Measurements from ENCODE around the gene RBM4. TPM values are rescaled to one million over a fixed set of nuclear protein-coding genes. Genes with fewer than 3 reads are reported as not detected.

RBM4 gene
- total RNA-seq, 1 donor from 2014 or later: 98.9 TPM

DNA sequence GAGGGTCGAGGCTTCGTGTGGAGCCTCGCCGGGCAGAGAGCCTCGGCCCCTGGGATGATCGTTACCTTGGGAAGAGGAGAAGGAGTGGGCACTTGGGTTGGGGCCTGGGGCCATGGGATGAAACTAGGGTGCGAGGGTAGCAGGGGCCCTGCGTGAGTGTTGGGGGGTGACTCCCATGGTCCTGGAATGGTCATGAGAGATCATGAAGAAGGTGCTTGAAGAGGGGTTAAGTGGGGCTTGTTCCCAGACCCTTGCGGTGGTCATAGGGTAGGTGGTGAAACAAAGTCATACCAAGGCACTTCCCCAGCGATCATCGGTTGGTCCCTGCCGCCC is 45.2 kb upstream of the RBM4 start:
- TF ChIP-seq, protein P1, sequence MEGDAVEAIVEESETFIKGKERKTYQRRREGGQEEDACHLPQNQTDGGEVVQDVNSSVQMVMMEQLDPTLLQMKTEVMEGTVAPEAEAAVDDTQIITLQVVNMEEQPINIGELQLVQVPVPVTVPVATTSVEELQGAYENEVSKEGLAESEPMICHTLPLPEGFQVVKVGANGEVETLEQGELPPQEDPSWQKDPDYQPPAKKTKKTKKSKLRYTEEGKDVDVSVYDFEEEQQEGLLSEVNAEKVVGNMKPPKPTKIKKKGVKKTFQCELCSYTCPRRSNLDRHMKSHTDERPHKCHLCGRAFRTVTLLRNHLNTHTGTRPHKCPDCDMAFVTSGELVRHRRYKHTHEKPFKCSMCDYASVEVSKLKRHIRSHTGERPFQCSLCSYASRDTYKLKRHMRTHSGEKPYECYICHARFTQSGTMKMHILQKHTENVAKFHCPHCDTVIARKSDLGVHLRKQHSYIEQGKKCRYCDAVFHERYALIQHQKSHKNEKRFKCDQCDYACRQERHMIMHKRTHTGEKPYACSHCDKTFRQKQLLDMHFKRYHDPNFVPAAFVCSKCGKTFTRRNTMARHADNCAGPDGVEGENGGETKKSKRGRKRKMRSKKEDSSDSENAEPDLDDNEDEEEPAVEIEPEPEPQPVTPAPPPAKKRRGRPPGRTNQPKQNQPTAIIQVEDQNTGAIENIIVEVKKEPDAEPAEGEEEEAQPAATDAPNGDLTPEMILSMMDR (IDR thresholded peaks at IDR 0.05): no peak
- no peak for ATAC-seq
- Histone ChIP-seq H3K27me3 (no peaks in the 10 kb centered on the region), H3K4me3 (peak overlapping the region; percentile 90), H3K27ac (peak overlapping the region; percentile 85), H3K36me3 (no peaks in the 10 kb centered on the region), H3K4me1 (peaks cover 26% of the 10 kb centered on the region), H3K9me3 (no peaks in the 10 kb centered on the region)
- intact Hi-C loops (cut with DNase I): no loop called here
- DNase-seq: no peak

DNA sequence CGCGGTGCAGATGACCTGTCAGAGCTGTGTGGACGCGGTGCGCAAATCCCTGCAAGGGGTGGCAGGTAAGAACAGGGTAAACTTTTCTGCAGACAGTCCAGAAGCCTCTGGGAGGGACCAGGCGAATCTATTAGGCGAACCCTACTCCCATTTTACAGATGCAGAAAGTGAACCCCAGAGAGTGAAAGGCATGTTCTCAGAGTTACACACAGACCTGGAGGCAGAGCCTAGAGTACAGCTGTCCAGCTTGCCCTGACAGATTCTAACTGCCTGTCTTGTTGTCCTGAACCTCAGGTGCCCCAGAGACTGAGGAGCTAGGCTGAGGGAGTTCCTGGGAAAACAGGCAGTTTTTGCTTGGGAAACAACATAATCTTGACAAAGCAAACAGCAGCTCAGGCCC is 44.9 kb upstream of the RBM4 start:
- peaks cover 26% of the 10 kb centered on the region for H3K4me1 ChIP-seq
- ATAC-seq (no peak), DNase-seq (no peak)
- TF ChIP-seq, protein P1 (IDR thresholded peaks at IDR 0.05): no peak
- no peaks in the 10 kb centered on the region for H3K36me3 ChIP-seq
- peak overlapping the region; percentile 90 for H3K4me3 ChIP-seq
- H3K27ac ChIP-seq: peak overlapping the region; percentile 85
- no peaks in the 10 kb centered on the region for H3K9me3 ChIP-seq
- H3K27me3 ChIP-seq: no peaks in the 10 kb centered on the region
- intact Hi-C loops (cut with DNase I): no loop called here

DNA sequence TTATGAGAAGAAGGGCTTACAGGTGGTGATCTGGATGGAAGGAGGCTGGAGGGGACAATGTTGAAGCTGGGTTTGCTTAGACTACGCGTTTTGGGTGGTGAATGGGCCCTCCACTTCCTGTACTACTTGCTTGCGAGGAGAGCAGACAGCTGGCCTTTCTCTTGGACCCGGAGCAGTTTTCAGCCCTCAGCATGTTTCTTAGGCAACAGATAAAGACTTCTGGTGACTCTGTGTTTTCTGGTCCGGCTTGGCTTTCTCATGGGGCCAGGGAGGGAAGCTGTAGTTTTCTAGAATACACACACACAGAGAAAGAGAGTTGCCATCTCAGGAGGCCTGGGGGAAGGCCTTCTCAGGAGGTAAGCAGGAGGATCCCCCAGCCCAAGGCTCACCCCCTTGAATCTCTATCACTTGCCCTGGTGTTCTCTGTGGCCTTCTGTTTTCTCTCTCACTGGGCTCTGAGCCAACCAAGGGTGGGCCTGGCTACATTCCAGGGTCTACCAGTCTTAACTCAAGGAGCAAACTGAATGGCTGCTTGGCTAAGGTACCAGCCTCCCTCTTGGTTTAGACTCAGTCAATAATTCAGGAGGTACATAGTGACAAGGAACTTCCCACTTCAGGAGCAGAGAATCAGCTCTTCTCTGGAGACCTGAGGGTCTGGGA is 43.1 kb upstream of the RBM4 start:
- TF ChIP-seq, protein P1 (IDR thresholded peaks at IDR 0.05): no peak
- H3K4me1 ChIP-seq: peaks cover 26% of the 10 kb centered on the region
- H3K27me3 ChIP-seq: no peaks in the 10 kb centered on the region
- no peak for ATAC-seq
- no peak for DNase-seq
- H3K27ac ChIP-seq: peak overlapping the region; percentile 63
- H3K4me3 ChIP-seq: no peak overlapping the region
- H3K36me3 ChIP-seq: peaks cover 11% of the 10 kb centered on the region
- intact Hi-C loops (cut with DNase I): no loop called here
- H3K9me3 ChIP-seq: no peaks in the 10 kb centered on the region

DNA sequence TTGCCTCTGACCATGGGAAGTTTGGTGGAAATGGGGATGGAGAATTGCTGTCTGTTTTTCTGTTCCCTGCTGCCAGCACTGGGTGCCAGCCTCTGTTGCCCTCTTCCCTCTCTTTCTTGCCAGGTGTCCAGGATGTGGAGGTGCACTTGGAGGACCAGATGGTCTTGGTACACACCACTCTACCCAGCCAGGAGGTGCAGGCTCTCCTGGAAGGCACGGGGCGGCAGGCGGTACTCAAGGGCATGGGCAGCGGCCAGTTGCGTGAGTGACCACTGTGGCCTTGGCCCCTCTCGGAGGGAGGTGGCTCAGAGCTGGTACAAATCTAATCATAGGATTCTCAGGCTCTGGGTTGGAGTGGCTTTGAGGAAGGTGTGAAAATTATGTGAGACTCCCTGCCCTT is 39.5 kb upstream of the RBM4 start:
- H3K27me3 ChIP-seq: no peaks in the 10 kb centered on the region
- ATAC-seq (no peak), DNase-seq (no peak)
- no peak overlapping the region for H3K4me3 ChIP-seq
- H3K4me1 ChIP-seq: peaks cover 19% of the 10 kb centered on the region
- TF ChIP-seq, protein P1 (IDR thresholded peaks at IDR 0.05): no peak
- no peaks in the 10 kb centered on the region for H3K9me3 ChIP-seq
- intact Hi-C loops (cut with DNase I): no loop called here
- no peak overlapping the region for H3K27ac ChIP-seq
- peaks cover 12% of the 10 kb centered on the region for H3K36me3 ChIP-seq

DNA sequence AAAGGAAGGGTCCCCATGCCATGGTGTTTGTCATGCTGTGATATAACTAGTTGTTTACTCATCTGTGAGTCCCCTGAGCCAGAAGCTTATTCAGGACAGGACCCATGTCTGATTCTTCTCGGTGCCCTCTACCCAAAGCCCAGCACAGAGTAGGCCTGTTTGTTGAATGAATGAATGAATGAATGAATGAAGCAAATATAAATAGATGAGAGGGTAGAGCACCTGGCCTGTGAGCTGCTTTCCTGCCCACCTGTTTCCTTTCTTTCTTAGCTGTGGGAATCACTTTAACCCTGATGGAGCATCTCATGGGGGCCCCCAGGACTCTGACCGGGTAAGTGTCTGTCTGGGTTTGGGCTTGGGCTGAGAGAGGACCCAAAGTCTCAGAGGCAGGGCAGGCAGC is 38.3 kb upstream of the RBM4 start:
- no peaks in the 10 kb centered on the region for H3K9me3 ChIP-seq

More for the DNA sequence above, 38.3 kb upstream of the RBM4 start:
- Histone ChIP-seq H3K4me3 (no peak overlapping the region), H3K27ac (no peak overlapping the region), H3K36me3 (peaks cover 22% of the 10 kb centered on the region), H3K4me1 (peaks cover 8% of the 10 kb centered on the region), H3K27me3 (no peaks in the 10 kb centered on the region)
- ATAC-seq (no peak), DNase-seq (no peak)
- TF ChIP-seq, protein P1 (IDR thresholded peaks at IDR 0.05): no peak
- intact Hi-C loops (cut with DNase I): no loop called here
